Panc1 (cell line): ENCODE results near the gene RNU7-1. TPM values are rescaled to one million over a fixed set of nuclear protein-coding genes. Genes with fewer than 3 reads are reported as not detected.
A peak's percentile ranks its signal among the peaks of the same experiment; 100 is the strongest.

ENCODE experiments used
- ATAC-seq: fragments of 200-7000 bp; cut with Tn5 transposase; 2 replicates; pipeline ENCODE4 v1.9.1; 2020; ENCODE audit warnings: mild to moderate bottlenecking, moderate library complexity
- BruUV-seq: library from RNA; stranded (reverse); fragments of 400-500 nt; replicated peaks from 2 replicates; lab custom pipeline; 2021; lab: Mats Ljungman, UMichigan
- CTCF ChIA-PET: fragments of 300-600 bp; sonication (Branson Sonifier 250); formaldehyde crosslinking; loops from one replicate; lab custom pipeline; 2022; ENCODE audit warnings: antibody characterized with exemption; lab: Charles Lee
- POLR2A ChIA-PET: fragments of 300-600 bp; sonication (Branson Sonifier 250); formaldehyde crosslinking; loops from one replicate; lab custom pipeline; 2022; ENCODE audit warnings: antibody characterized with exemption; lab: Charles Lee
- DNase-seq: peaks from one replicate; pipeline ENCODE4 v3.0.0-alpha.2; 2010; ENCODE audit warnings: low read depth, low spot score
- H3K27ac ChIP-seq: 2 replicates; pipeline ENCODE4 v1.5.1; 2011; ENCODE audit warnings: mild to moderate bottlenecking, low read length, inconsistent platforms
- H3K27me3 ChIP-seq: fragments of 200-500 bp; sonication (Bioruptor generic); 2 replicates; pipeline ENCODE4 v1.6.0; 2014; ENCODE audit warnings: low read length, inconsistent platforms; ENCODE audit not compliant: control insufficient read depth, insufficient read depth
- H3K36me3 ChIP-seq: fragments of 200-500 bp; sonication (Bioruptor generic); 2 replicates; pipeline ENCODE4 v1.5.1; 2014; ENCODE audit warnings: inconsistent platforms, mild to moderate bottlenecking, low read length, moderate library complexity; ENCODE audit not compliant: control insufficient read depth, insufficient read depth
- H3K4me1 ChIP-seq: 2 replicates; pipeline ENCODE4 v1.5.1; 2011; ENCODE audit warnings: inconsistent platforms, mild to moderate bottlenecking, low read length, moderate library complexity; ENCODE audit not compliant: control insufficient read depth, insufficient read depth
- H3K4me3 ChIP-seq, 2 experiments: 2 replicates each; pipeline ENCODE4 v1.5.1; 2011 to 2012; ENCODE audit warnings: low read depth in 2 of 2, low read length in 2 of 2, mild to moderate bottlenecking in 2 of 2, inconsistent platforms in 1 of 2, moderate library complexity in 1 of 2
- H3K9me3 ChIP-seq: fragments of 200-500 bp; sonication (Bioruptor generic); 2 replicates; pipeline ENCODE4 v1.5.1; 2014; ENCODE audit warnings: low read depth, mild to moderate bottlenecking, inconsistent platforms, low read length, moderate library complexity; ENCODE audit not compliant: control insufficient read depth, insufficient read depth
- CTCF ChIP-seq: fragments of 450-650 bp; IDR thresholded peaks from 2 replicates; pipeline ENCODE4 v1.5.1; 2017; ENCODE audit warnings: mild to moderate bottlenecking
- POLR2AphosphoS5 ChIP-seq: IDR thresholded peaks from 2 replicates; pipeline ENCODE4 v1.6.1; 2012; ENCODE audit warnings: mild to moderate bottlenecking, low read depth, low read length, moderate library complexity
- REST ChIP-seq, 2 experiments: IDR thresholded peaks; 2 replicates each; pipeline ENCODE4 v1.6.1; 2011 to 2012; ENCODE audit warnings: low read depth in 2 of 2, control low read depth in 1 of 2, low read length in 1 of 2, mild to moderate bottlenecking in 1 of 2, moderate library complexity in 1 of 2; ENCODE audit not compliant: insufficient read depth in 1 of 2
- SIN3A ChIP-seq: IDR thresholded peaks from 2 replicates; pipeline ENCODE4 v1.6.1; 2012; ENCODE audit warnings: low read depth, mild to moderate bottlenecking, low read length, moderate library complexity, borderline replicate concordance; ENCODE audit not compliant: insufficient read depth
- TCF7L2 ChIP-seq: IDR thresholded peaks from 2 replicates; pipeline ENCODE4 v1.6.1; 2011; ENCODE audit warnings: mild to moderate bottlenecking, low read depth, low read length, inconsistent platforms
- in situ Hi-C: cut with HindIII; loops from 2 replicates; pipeline ENCODE4 v1.10.0; 2016; ENCODE audit warnings: low sequenced_read_pairs, low pct_unique_long_range_greater_than_20kb
- intact Hi-C: fragments of 100-400 bp; cut with micrococcal nuclease; formaldehyde crosslinking; loops from one replicate; pipeline ENCODE4 v1.10.0; 2022; ENCODE audit not compliant: unreplicated experiment
- total RNA-seq: library from RNA; stranded (reverse); gene quantifications from one replicate; pipeline ENCODE4 v1.2.1, GENCODE V29; 2021; ENCODE audit not compliant: unreplicated experiment

The RNU7-1 gene
- total RNA-seq, 1 experiment from 2014 or later, result not detected

DNA sequence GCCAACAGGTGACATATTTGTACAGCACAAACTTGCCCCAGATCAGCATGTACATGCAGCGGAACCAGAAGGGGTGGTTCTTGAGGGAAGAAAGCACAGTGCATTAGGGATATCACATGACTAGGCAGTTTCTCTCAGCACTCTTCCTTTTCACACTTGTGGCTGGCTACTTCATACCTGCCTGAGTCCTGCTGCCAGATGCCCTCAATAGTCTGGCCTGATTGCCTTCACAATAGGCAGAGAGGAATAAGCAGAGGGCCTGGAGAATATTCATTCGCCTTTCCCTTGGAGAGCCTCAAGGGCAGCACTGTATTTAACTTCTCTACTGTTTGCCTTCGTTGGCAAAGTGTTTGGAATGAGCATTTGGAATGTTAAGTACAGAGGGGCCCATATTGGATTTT, 35.0 kb downstream of the RNU7-1 start:
- H3K27ac ChIP-seq, result no peak overlapping the region
- DNase-seq, result no peak
- no peak overlapping the region for H3K4me3 ChIP-seq
- TF ChIP-seq REST (IDR thresholded peaks at IDR 0.05; ENCODE audit: insufficient read depth in 1 of 2, low read depth in 2 of 2, low read length in 1 of 2) (no peak), TCF7L2 (no peak), POLR2AphosphoS5 (no peak), CTCF (no peak), SIN3A (no peak)
- no peaks in the 10 kb centered on the region for H3K9me3 ChIP-seq
- intact Hi-C loops (no loop called here), in situ Hi-C loops (no loop called here)
- no peaks in the 10 kb centered on the region for H3K4me1 ChIP-seq
- BruUV-seq, result no TSS peak
- H3K27me3 ChIP-seq, result no peaks in the 10 kb centered on the region
- ChIA-PET CTCF (no interaction called here), POLR2A (no interaction called here)
- no peak; the same call in 1 of the 2 replicates for ATAC-seq
- peaks cover 3% of the 10 kb centered on the region; the same call in 1 of the 2 replicates for H3K36me3 ChIP-seq

- ATAC-seq (0 out of 2 replicates have a peak, but pooled peaks have one; percentile 28), DNase-seq (no peak)
- Histone ChIP-seq H3K27me3 (no peaks in the 10 kb centered on the region), H3K4me1 (no peaks in the 10 kb centered on the region), H3K9me3 (no peaks in the 10 kb centered on the region), H3K4me3 (no peak overlapping the region), H3K36me3 (peaks cover 3% of the 10 kb centered on the region; the same call in 1 of the 2 replicates), H3K27ac (no peak overlapping the region)
- intact Hi-C loops (no loop called here), in situ Hi-C loops (no loop called here)
- BruUV-seq, result no TSS peak
- TF ChIP-seq CTCF, result no peak
- no peak for TF ChIP-seq SIN3A
- TF ChIP-seq POLR2AphosphoS5, result no peak
- TF ChIP-seq TCF7L2, result no peak
- no peak for TF ChIP-seq REST (IDR thresholded peaks at IDR 0.05; ENCODE audit: insufficient read depth in 1 of 2, low read depth in 2 of 2, low read length in 1 of 2)
- POLR2A ChIA-PET, result no interaction called here
- CTCF ChIA-PET, result no interaction called here
Observed at GRCh38 chr12:6979021-6979420, 35.4 kb downstream of the RNU7-1 start.
